Right atrium auricular region (tissue), 2 donors: ENCODE measurements around the gene TMEM178A. TPM values are rescaled to one million over a fixed set of nuclear protein-coding genes. Genes with fewer than 3 reads are reported as not detected.

Experiments used
- DNase-seq: peaks from one replicate; pipeline ENCODE4 v3.0.0-alpha.2; 2019; ENCODE audit warnings: low spot score
- H3K27ac ChIP-seq, 2 donors: fragments of 200-600 bp; sonication (generic); 1 replicate in 1 of 2; 2 replicates in 1 of 2; pipeline ENCODE4 v1.5.1; 2016 to 2019
- H3K27me3 ChIP-seq, 2 donors: fragments of 200-600 bp; sonication (generic); one replicate each; pipeline versions ENCODE4 v1.5.1 to v1.6.0; 2017 to 2019
- H3K36me3 ChIP-seq: fragments of 200-600 bp; sonication (generic); one replicate; pipeline ENCODE4 v1.5.1; 2016
- H3K4me1 ChIP-seq, 2 donors: fragments of 200-600 bp; sonication (generic); one replicate each; pipeline versions ENCODE4 v1.5.1 to v1.6.0; 2017 to 2019
- H3K4me3 ChIP-seq, 2 donors: fragments of 200-600 bp; sonication (generic); 1 replicate in 1 of 2; 2 replicates in 1 of 2; pipeline ENCODE4 v1.5.1; 2017 to 2019; ENCODE audit warnings: mild to moderate bottlenecking in 1 of 2, moderate library complexity in 1 of 2
- H3K9me3 ChIP-seq, 2 donors: fragments of 200-600 bp; sonication (generic); one replicate each; pipeline ENCODE4 v1.5.1; 2019
- CTCF ChIP-seq, 2 donors: fragments of 200-600 bp; sonication (generic); IDR thresholded peaks; one replicate each; pipeline ENCODE4 v1.5.1; 2019; ENCODE audit warnings: antibody characterized with exemption in 2 of 2
- total RNA-seq, 2 donors: library from RNA; depleted of rRNA; stranded (reverse); fragments of >200 nt; gene quantifications; one replicate each; pipeline ENCODE4 v1.1.0, GENCODE V29; 2016

The TMEM178A gene
- total RNA-seq, 2 donors from 2014 or later = 2.9 to 4.3 TPM

DNA sequence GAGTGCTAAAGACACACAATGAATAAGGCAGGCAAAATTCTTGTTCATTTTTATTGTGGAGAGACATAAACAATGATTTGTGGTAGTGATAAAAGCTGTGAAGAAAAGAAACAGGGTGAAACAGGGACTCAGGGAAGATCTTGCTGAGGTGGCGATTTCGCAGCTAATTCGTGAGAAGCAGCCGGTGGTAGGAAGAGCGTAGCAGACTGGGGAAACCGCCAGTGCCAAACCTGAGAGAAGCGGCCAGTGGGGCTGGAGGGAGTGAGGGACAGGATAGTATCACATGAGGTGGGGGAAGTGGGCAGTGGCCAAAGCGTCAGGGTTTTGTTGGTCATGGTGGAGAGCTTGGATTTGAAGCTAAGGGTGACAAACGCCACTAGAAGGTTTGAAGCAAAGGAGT, 42.3 kb downstream of the TMEM178A start:
- H3K27me3 ChIP-seq = no peaks in the 10 kb centered on the region
- no peaks in the 10 kb centered on the region for H3K9me3 ChIP-seq
- no peak overlapping the region for H3K27ac ChIP-seq
- H3K4me3 ChIP-seq = no peak overlapping the region
- no peaks in the 10 kb centered on the region for H3K4me1 ChIP-seq
- DNase-seq = no peak
- no peak for TF ChIP-seq CTCF (IDR thresholded peaks at IDR 0.05)
- H3K36me3 ChIP-seq = no peaks in the 10 kb centered on the region

DNA sequence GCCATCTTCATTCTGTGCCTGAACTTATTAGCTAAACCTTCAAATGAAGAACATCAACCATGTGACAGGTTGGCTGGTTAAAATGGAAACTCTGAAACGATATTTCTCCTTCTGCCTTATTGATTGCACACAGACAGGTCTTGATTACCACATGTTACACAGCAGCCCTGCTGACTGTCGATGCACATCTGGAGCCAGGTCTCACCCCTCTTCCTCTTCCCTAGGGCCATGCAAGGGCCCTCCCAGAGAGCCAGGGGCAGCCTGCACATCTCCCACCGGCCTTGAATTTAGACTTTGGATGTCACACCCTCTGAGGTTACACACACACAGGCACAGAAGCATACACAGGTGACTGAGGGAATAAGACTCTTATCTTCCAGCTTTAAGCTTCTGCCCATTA, 45.1 kb downstream of the TMEM178A start:
- Histone ChIP-seq H3K27ac (no peak overlapping the region), H3K4me3 (no peak overlapping the region), H3K36me3 (no peaks in the 10 kb centered on the region), H3K9me3 (no peaks in the 10 kb centered on the region), H3K4me1 (no peaks in the 10 kb centered on the region), H3K27me3 (no peaks in the 10 kb centered on the region)
- TF ChIP-seq CTCF (IDR thresholded peaks at IDR 0.05) = no peak
- no peak for DNase-seq

- Histone ChIP-seq H3K9me3 (no peaks in the 10 kb centered on the region), H3K27me3 (no peaks in the 10 kb centered on the region)
- DNase-seq = no peak
Measured at GRCh38 chr2:39712953-39713352, 47.2 kb downstream of the TMEM178A start.

DNA sequence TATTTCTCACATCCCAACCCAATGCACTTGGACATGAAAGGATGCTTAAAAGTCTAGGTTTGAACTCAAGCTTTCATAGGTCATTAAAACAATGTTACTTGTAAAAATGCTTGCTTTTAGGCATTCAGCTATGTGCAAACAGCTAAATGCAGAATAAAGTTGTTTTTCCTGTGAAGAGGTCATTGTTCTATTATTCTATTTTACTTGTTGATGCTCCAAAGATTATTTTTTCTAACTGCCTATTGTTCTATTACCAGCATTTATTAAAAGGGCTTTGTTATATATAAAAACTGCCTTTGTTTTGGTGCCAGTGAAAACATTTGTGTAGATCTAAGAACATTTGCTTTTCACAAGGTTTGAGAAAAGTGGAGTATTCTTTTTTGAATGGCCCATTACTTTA, 49.4 kb downstream of the TMEM178A start:
- no peak overlapping the region for H3K4me3 ChIP-seq
- no peaks in the 10 kb centered on the region for H3K36me3 ChIP-seq
- no peak for DNase-seq
- TF ChIP-seq CTCF (IDR thresholded peaks at IDR 0.05) = no peak
- no peaks in the 10 kb centered on the region for H3K9me3 ChIP-seq
- no peaks in the 10 kb centered on the region for H3K4me1 ChIP-seq
- H3K27ac ChIP-seq = no peak overlapping the region
- H3K27me3 ChIP-seq = no peaks in the 10 kb centered on the region

More at GRCh38 chr2:39712953-39713352, 47.2 kb downstream of the TMEM178A start:
- no peak for TF ChIP-seq CTCF (IDR thresholded peaks at IDR 0.05)
- Histone ChIP-seq H3K4me3 (no peak overlapping the region), H3K4me1 (no peaks in the 10 kb centered on the region), H3K27ac (no peak overlapping the region), H3K36me3 (no peaks in the 10 kb centered on the region)

DNA sequence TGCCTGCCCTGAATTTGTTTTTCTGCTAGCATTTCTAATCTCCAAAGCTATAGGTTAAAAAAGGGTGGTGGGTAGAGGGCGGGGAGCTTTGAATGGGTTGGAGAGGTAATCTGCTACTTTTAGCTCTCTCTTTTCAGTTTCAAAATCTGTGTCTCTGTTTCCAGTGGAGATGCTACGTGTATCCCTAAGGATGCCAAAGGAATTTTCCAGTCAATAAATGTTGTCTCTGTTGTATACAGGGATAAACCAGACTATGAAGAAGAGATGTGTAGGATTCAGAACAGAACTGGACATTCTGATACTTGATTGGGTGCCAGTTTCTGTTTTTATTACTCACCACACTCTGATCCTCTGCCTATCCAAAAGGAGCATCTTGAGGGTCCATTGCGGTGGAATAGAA, 50.1 kb downstream of the TMEM178A start:
- TF ChIP-seq CTCF (IDR thresholded peaks at IDR 0.05) = no peak
- Histone ChIP-seq H3K27ac (no peak overlapping the region), H3K4me3 (no peak overlapping the region)

GRCh38 chr2:39717067-39717466, 51.4 kb downstream of the TMEM178A start:
- H3K36me3 ChIP-seq = no peaks in the 10 kb centered on the region
- no peaks in the 10 kb centered on the region for H3K4me1 ChIP-seq
- H3K27me3 ChIP-seq = no peaks in the 10 kb centered on the region
- no peaks in the 10 kb centered on the region for H3K9me3 ChIP-seq
- TF ChIP-seq CTCF (IDR thresholded peaks at IDR 0.05) = no peak
- no peak overlapping the region for H3K27ac ChIP-seq
- no peak for DNase-seq
- H3K4me3 ChIP-seq = no peak overlapping the region

More for the DNA sequence above, 50.1 kb downstream of the TMEM178A start:
- no peaks in the 10 kb centered on the region for H3K4me1 ChIP-seq
- H3K27me3 ChIP-seq = no peaks in the 10 kb centered on the region
- H3K36me3 ChIP-seq = no peaks in the 10 kb centered on the region
- no peaks in the 10 kb centered on the region for H3K9me3 ChIP-seq
- no peak for DNase-seq
